GM15510 (cell line): ENCODE data around the gene SULF2.

Experiments used
- POLR2A ChIP-seq: IDR thresholded peaks from 3 replicates; pipeline ENCODE4 v1.6.1; 2011; ENCODE audit warnings: borderline replicate concordance; ENCODE audit not compliant: insufficient read length; ENCODE audit errors: extremely low read depth

The SULF2 gene

GRCh38 chr20:47785311-47785853 lies at the start of gene SULF2:
Gene SULF2 (minus strand): TSS chr20:47785481. CDS start chr20:47757363, 28,118 bp downstream.
- TF ChIP-seq POLR2A: no peak

- TF ChIP-seq POLR2A: no peak
These were observed 39.9 kb upstream of the SULF2 start for GRCh38 chr20:47825011-47825762.

DNA sequence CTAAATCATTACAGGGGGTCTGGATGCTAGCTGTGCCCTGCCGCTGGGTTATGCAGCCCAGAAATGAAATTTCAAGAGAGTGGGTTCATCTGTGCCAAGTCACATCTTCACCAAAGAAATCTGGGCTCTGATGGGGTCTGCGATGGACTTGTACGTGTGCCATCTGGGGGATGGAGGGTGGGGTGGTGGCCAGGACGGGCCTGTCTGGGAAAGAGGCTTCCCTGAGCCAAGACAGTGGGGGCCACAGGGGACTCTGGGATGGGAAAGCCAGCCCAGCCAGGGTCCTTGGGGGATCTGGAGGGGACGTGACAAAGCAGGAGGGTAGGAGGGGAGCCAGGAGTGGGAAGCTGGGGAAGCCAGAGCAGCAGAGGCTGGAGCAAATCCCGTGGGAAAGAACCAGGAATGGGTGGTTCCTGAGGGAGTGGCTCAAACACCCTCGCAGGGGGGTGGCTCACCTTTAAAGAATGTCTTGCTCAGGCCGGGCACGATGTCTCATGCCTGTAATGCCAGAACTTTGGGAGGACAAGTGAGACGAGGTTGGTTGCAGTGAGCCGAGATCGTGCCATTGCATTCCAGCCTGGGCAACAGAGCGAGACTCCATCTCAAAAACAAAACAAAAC lies 36.3 kb upstream of the SULF2 start:
- TF ChIP-seq POLR2A: no peak

GRCh38 chr20:47818996-47819609 lies 33.8 kb upstream of the SULF2 start:
- TF ChIP-seq POLR2A: no peak

DNA sequence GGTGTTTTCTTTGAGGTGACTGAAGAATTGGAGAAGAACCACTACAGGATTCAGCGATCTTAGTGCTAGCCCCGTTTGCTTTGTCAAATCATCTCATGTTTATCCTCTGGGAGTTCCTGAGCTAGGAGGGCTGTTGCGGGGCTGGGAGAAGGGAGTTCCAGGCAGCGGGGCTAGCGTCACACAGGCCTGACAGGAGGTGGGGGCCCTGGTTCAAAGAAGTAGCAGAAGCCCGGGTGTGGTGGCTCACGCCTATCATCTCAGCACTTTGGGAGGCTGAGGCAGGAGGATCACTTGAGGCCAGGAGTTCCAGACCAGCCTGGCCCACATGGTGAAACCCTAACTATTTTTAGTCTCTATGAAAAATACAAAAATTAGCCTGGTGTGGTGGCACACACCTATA lies 33.2 kb upstream of the SULF2 start:
- no peak for TF ChIP-seq POLR2A

GRCh38 chr20:47818016-47818415 lies 32.7 kb upstream of the SULF2 start:
- no peak for TF ChIP-seq POLR2A

DNA sequence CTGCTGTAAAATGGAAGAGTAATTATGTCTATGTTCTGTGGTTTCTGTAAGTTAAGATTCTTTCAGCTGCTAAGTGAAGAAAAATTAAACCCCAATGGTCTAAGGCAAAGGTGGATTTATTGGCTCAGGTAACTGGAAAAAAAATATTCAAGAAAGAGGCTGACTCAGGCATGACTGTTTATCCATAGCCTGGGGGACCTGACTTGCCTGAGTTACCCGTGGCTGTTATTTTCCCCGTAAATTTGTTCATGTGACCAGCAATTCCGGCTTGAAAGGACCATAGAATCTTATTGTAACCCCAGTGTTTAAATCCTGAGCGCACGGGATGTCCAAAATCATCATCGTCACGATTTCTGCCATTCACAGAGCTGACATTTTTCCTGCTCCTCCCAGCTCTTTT lies 32.3 kb upstream of the SULF2 start:
- TF ChIP-seq POLR2A: no peak

DNA sequence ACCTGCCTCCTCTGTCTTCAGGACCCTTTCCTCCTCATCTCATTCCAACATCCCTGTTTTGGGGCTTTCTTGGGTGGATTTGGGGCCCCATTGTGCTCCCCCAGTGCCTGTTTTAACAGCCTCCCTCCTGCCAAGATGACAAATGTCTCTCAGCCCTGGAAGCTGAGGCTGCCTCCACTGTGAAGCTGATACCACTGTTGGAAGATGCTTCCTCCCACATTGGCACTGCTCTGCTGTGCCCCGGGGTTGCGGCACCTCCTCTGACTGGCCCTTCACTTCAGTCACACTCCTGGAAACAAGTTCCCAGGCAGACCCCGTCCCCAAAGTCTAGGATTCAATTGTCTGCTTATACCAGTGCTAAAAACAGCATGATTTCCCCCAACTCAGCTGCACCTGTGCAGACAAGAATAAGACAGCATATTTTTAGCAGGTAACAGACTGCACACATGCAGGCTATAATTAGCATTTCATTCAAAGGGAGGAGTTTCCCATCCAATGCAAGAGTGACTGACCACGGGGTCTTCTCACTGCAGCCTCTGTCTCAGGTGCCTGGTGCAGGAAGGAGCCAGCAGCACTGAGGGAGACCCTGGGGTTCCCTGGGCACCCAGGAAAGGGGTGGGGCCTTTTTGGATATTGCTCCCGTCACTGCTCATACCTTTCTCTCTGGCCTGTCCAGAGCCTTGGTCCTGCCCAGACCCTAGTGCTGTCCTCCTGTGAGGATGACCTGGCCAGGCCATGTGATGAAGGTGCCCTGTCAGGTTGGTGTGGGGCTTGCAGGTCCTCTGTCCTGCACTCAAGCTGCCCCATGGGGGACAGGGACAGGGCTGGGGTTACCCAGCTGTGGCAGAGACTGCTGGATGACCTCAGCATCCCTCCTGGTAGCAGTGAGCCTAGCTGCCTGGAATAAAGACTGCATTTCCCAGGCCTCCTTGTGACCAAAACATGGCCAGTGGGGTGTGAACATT lies 31.5 kb upstream of the SULF2 start:
- TF ChIP-seq POLR2A: no peak

- TF ChIP-seq POLR2A: no peak
These were observed 30.6 kb upstream of the SULF2 start for GRCh38 chr20:47815866-47816265.

DNA sequence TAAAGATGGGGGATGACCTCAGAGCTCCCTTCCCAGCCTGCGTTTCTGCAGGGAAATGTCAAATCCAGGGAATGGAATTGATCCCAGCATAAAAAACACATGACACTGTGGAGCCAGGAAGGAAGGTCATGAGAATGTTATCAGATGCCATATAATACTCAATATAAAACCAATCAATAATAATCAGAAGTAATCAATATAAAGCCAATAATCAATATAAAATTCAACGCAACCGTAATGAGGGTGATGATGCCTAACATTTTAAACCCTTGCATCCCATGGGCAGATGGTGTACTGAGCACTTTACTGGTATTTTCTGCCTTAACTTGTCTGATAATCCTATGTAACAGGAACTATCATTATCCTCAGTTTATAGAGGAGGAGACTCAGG lies 30.1 kb upstream of the SULF2 start:
- TF ChIP-seq POLR2A: no peak

- no peak for TF ChIP-seq POLR2A
These were observed 29.5 kb upstream of the SULF2 start for GRCh38 chr20:47814632-47815415.

GRCh38 chr20:47810721-47811347 lies 25.6 kb upstream of the SULF2 start:
- no peak for TF ChIP-seq POLR2A

DNA sequence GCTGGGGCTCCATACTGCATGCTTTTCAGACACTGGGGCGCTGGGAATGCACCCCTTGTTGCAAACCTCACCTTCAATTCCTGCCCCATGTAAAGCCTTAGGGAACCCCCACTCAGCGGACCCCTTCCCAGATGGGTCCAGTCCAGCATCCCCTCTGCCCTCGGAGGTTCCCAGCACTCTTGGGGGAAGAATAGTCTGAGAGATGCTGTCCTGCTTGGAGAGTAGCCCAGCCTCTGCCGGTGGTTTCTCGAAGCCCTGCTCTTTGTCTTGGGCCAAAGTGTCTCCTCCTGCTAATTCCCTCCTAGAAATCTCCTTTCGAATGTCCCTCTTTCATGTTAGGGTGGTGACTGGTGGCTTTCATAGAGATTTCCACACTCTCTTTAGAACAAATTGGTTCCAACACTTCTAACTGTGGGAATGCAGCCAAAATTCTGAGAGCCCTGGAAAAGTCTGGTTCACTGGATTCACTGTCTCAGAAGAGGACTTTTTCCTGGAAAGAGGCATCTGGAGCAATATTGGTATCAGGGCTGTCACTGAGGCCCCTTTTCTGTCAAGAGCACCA lies 24.9 kb upstream of the SULF2 start:
- no peak for TF ChIP-seq POLR2A

DNA sequence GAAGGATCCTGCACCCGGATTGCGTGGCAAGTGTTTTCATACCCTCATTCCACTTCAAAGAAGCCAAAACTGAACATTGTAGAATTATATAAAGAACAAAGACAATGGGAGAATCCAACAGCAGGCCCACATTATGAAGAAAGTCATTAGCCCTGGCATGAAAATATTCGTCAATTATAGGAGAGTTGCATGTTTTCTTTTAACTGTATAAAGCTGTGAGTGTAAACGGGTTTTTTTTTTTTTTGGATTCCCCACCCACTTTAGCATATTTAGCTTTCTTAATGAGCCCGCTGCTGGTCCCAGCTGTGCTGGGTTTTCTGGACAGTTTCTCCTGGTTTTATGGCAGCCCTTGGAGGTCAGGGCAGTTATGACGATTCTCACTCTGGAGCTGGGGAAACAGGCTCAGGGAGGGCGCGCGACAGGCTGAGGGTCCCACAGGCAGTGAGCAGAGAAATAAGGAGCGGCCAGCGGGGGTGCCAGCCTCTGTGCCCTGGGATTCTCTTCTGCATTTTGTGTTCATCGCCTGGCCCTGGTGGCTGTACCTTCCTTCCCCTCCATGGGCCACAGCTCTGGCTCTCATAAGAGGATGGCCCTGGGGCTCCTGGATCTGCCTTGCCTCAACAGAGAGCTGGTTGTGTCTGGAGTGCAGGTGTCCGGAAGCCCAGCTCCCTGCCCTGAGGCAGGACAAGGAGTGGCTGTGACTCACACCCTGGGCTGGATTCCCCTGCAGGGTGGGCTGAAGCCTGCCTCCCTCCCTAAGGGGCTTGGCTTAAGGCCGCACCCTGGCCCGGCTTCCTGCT lies 24.1 kb upstream of the SULF2 start:
- TF ChIP-seq POLR2A: no peak
